GM18498 (cell line): ENCODE data around the gene JAML.

Experiments
- ATAC-seq: cut with Tn5 transposase; IDR thresholded peaks from one replicate; pipeline ENCODE4 v1.9.1; 2021; ENCODE audit warnings: mild to moderate bottlenecking, moderate library complexity; ENCODE audit not compliant: unreplicated experiment

Gene JAML

GRCh38 chr11:118148856-118149255 lies 76.0 kb downstream of the JAML start:
- no peak for ATAC-seq

DNA sequence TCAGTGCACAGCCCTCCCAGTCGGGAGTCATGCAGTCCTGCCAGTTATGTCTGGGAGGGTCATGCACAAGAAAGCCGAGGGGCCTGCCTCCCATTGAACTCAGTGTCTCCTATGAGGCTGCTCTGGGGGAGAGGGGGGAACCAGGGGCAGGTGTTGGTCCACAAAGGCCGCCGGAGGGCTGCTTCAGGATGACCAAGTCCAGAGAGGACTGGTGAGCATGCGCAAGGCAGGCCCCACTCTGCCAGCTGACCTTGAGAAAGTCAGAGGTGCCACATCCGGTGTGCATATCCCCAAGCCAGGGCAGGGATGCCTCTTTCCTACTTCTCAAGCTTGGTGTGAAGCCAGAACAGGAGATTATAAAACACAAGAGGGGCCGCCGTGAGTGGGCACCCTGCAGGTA lies 76.6 kb downstream of the JAML start:
- ATAC-seq, result no peak

DNA sequence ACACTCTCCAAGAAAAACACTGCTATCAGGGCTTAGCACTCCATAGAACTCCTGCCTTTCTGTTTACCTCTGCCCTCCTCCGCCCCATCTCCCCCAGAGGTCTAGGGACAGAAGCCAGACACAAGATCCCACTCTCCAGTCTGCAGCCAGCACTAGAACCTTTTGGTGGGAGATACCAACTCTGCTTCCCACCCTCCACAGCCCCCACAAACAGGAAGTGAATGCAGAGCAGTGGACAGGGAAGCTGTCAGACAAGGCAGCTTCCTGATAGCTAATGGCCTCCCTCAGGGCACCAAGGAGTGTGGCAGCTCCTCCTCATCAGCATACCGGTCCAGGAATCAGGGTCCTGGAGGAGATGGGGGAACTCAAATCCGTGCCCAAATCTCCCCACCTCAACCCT lies 77.3 kb downstream of the JAML start:
- ATAC-seq, result no peak

DNA sequence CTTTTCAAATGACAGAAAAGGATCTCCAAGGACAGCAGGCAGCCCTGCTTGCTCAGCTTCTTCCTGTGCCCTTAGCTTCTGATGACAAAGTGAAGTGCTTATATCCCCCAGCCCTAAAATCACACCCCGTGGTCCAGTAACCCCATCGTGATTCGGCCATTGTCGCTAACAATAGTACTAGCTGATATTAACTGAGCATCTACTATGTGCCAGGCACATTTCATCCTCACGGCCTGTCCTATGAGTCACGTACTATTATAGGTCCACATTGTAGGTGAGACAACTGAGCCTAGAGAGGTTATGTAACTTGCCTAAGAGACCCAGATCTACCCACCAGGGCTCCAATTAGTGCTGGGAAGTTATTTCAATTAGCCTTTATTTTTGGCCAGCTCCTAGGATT lies 78.3 kb downstream of the JAML start:
- ATAC-seq, result no peak

DNA sequence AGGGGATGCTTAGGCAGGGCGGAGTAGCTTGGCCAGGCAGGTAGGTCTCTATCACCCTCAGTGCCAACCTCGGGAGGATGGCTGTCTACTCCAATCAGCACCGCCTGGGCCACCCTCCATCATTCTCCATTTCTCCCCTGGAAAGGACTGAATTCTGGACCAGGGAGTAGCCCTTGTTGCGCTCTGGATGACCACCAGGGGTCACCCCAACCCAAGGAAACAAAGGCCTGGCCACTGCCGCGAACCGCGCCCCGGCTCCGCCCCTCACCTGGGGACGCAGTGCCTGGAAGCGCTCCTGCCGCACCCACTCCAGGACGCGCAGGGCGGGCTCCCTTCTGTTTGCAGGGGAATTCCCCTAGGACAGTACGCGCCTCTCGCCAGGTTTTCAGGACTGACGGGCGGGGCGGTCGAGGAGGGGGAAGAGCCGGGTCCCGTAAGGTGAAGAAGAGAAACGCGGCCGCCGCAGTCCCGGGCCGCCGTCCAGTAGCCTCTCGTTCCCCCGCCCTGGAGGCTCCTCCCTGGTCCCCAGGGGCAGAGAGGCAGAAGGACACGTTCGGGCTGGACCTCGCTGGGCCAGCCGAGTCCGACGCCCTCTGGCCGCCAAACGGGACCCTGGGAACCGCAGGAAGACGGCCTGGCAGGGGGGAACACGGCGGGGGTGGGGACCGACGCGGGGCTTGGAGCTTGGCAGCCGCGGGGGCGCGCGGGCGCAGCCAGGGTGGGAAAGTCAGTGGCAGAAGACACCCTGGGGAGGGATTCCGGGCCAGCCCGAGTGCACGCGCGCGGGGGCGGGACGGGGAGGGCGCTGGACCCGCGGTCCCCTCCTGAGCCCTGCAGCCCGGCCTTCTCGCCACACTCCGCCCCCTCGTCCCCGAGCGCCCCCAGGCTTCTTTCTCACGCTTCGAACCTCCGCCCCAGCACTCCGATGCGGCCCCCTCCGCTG lies 79.3 kb downstream of the JAML start:
- ATAC-seq, result peak; percentile 91

DNA sequence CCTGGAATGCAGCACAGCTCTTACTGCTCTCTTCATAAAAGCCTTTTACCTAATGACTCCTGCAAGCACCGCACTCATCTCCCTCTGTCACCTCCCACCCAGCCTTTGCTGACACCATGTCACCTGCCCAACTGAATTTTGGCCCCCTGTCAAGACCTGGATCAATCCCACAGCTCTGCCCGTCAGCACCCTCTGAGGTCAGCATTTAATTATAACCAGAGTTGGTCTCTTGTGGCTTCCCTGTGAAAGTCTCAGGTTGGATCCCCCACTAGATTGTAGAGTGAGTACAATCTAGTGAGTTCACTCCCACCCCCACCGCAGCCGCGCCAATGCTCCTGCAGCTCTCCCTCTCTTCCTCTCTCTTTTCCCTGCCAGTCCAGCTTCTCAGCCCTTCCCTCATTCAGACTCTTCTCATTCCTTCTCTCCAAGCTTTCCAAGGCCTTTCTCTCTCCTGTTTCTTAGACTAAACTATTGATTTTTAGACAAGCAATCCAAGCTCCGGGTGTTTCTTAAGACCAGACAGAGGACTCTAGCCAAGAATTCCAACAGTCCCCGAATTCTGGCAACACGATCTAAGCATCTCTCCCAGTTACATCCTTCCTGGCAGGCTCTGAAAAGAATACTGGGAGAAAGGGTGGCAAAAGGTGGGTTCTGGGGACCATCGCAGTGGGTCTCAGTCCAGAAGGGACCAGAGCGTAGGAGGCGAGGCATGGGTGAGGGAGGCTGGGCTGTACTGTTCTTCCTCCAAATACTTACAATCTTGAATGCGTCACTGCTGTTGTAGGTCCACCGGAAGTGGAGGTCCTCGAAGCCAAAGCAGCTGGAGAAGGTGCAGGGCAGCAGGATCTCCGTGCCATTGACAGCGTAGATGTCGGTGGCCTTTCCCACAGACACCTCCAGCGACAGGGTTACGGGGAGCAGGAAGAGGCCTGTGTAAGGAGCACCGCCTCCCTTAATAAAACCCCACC lies 80.2 kb downstream of the JAML start:
- ATAC-seq, result no peak
